K562 (cell line): ENCODE measurements around the gene TRAK1. TPM values are rescaled to one million over a fixed set of nuclear protein-coding genes. Genes with fewer than 3 reads are reported as not detected.

Source experiments
- ATAC-seq: fragments of 200-7000 bp; cut with Tn5 transposase; 3 replicates; pipeline ENCODE4 v1.9.1; 2020; ENCODE audit warnings: moderate library complexity
- BruUV-seq: library from RNA; stranded (reverse); fragments of 400-500 nt; replicated peaks from 2 replicates; lab custom pipeline; 2021; lab: Mats Ljungman, UMichigan
- CTCF ChIA-PET: fragments of 300-600 bp; formaldehyde crosslinking; extraction: SDS; loops from one replicate; lab custom pipeline; 2021; ENCODE audit warnings: low intra/inter-chr PET ratio; lab: Yijun Ruan, JAX
- POLR2A ChIA-PET: fragments of 300-600, 350-650 bp; sonication (Branson Sonifier 250); formaldehyde crosslinking; extraction: SDS; loops from one replicate; lab custom pipeline; 2021; ENCODE audit warnings: antibody characterized with exemption, inconsistent platforms; lab: Yijun Ruan, JAX
- DNase-seq, 4 experiments: peaks; one replicate each; pipeline versions ENCODE4 v3.0.0 to v3.0.0-alpha.2; 2011 to 2018; ENCODE audit warnings: low spot score in 3 of 4, mixed read lengths in 3 of 4; ENCODE audit errors: extremely low read depth in 1 of 4
- FAIRE-seq: peaks from 2 replicates; lab custom pipeline; 2011; peaks lifted over from hg19 to GRCh38; lab: Jason Lieb, UNC
- H2AFZ ChIP-seq: 2 replicates; pipeline ENCODE4 v1.6.0; 2011; ENCODE audit warnings: low read depth, low read length, control low read depth, inconsistent platforms
- H3K27ac ChIP-seq: fragments of 200-600 bp; 3 replicates; pipeline ENCODE4 v1.8.0; 2011; ENCODE audit warnings: low read depth, mild to moderate bottlenecking, control low read depth, inconsistent platforms, low read length, moderate library complexity, mixed read lengths; ENCODE audit errors: extremely low read depth
- H3K27me3 ChIP-seq, 2 experiments: fragments of 300-600 bp in 1 of 2; 2 replicates in 1 of 2; 3 replicates in 1 of 2; pipeline versions ENCODE4 v1.6.0 to v1.8.0; 2011; ENCODE audit warnings: inconsistent platforms in 2 of 2, low read length in 2 of 2, mild to moderate bottlenecking in 1 of 2, mixed read lengths in 1 of 2, moderate library complexity in 1 of 2; ENCODE audit not compliant: control insufficient read depth in 2 of 2, insufficient read depth in 2 of 2
- H3K36me3 ChIP-seq: fragments of 300-600 bp; 3 replicates; pipeline ENCODE4 v1.8.0; 2011; ENCODE audit warnings: mild to moderate bottlenecking, low read length, inconsistent platforms; ENCODE audit not compliant: control insufficient read depth, insufficient read depth
- H3K4me1 ChIP-seq, 2 experiments: fragments of 200-600 bp in 1 of 2; replicated peaks in 1 of 2; 2 replicates in 1 of 2; 3 replicates in 1 of 2; pipeline versions ENCODE4 v1.5.1 to v1.8.0; 2011; ENCODE audit warnings: inconsistent platforms in 2 of 2, low read length in 2 of 2, mild to moderate bottlenecking in 1 of 2, mixed read lengths in 1 of 2, moderate library complexity in 1 of 2; ENCODE audit not compliant: control insufficient read depth in 2 of 2, insufficient read depth in 2 of 2
- H3K4me2 ChIP-seq: 2 replicates; pipeline ENCODE4 v1.6.1; 2011; ENCODE audit warnings: low read length, control low read depth, inconsistent platforms, mixed read lengths; ENCODE audit not compliant: insufficient read depth
- H3K4me3 ChIP-seq: fragments of 200-600 bp; sonication (generic), shearing (Covaris generic); 2 replicates; pipeline ENCODE4 v1.5.1; 2016; ENCODE audit warnings: control low read depth, inconsistent platforms
- H3K79me2 ChIP-seq: fragments of 200-600 bp; 3 replicates; pipeline ENCODE4 v1.8.0; 2011; ENCODE audit warnings: low read length, inconsistent platforms; ENCODE audit not compliant: control insufficient read depth, insufficient read depth
- H3K9ac ChIP-seq, 2 experiments: 2 replicates each; pipeline versions ENCODE4 v1.6.0 to v1.6.1; 2011; ENCODE audit warnings: low read depth in 2 of 2, low read length in 2 of 2, control low read depth in 1 of 2, inconsistent platforms in 1 of 2, mild to moderate bottlenecking in 1 of 2, mixed read lengths in 1 of 2; ENCODE audit not compliant: insufficient read depth in 1 of 2
- H3K9me1 ChIP-seq: one replicate; pipeline ENCODE4 v1.6.0; 2011; ENCODE audit warnings: inconsistent platforms, mild to moderate bottlenecking, low read length, moderate library complexity; ENCODE audit not compliant: control insufficient read depth, insufficient read depth
- H3K9me3 ChIP-seq: replicated peaks from 2 replicates; pipeline ENCODE4 v1.5.1; 2011; ENCODE audit warnings: low read depth, low read length, inconsistent platforms; ENCODE audit not compliant: control insufficient read depth, insufficient read depth
- H4K20me1 ChIP-seq: replicated peaks from 2 replicates; pipeline ENCODE4 v1.6.1; 2011; ENCODE audit warnings: low read length, inconsistent platforms, mixed read lengths; ENCODE audit not compliant: control insufficient read depth, insufficient read depth
- CBX3 ChIP-seq, 2 experiments: IDR thresholded peaks; 1 replicate in 1 of 2; 2 replicates in 1 of 2; pipeline ENCODE4 v1.6.1; 2012; ENCODE audit warnings: inconsistent platforms in 2 of 2, low read length in 2 of 2, borderline replicate concordance in 1 of 2, control low read depth in 1 of 2
- E2F3 ChIP-seq: fragments of 250-450 bp; sonication (Bioruptor Pico); IDR thresholded peaks from 2 replicates; pipeline ENCODE4 v1.4.0; 2020; ENCODE audit warnings: mild to moderate bottlenecking
- ETV6 ChIP-seq, 3 experiments: fragments of 150-350 bp in 1 of 3; sonication (generic) in 1 of 3; formaldehyde crosslinking in 1 of 3; IDR thresholded peaks; 2 replicates each; pipeline versions ENCODE4 v1.6.1 to v1.8.0; 2014 to 2022; ENCODE audit warnings: borderline replicate concordance in 2 of 3, low read depth in 2 of 3, antibody characterized with exemption in 1 of 3, low read length in 1 of 3, mild to moderate bottlenecking in 1 of 3, missing genetic modification reagents in 1 of 3
- MCM7 ChIP-seq, 2 experiments: fragments of 450-650 bp; IDR thresholded peaks; 2 replicates each; pipeline ENCODE4 v1.6.1; 2016 to 2018
- NRF1 ChIP-seq, 2 experiments: fragments of 450-650 bp; IDR thresholded peaks in 1 of 2; conservative IDR thresholded peaks in 1 of 2; 2 replicates each; pipeline ENCODE4 v1.6.1; 2014; ENCODE audit warnings: mild to moderate bottlenecking in 2 of 2
- RBBP5 ChIP-seq: fragments of 200-600 bp; sonication (generic); IDR thresholded peaks from 2 replicates; pipeline ENCODE4 v1.6.1; 2012; ENCODE audit warnings: borderline replicate concordance, mild to moderate bottlenecking, low read length, control low read depth, inconsistent platforms; ENCODE audit not compliant: insufficient read depth, poor library complexity, severe bottlenecking
- SIN3A ChIP-seq, 2 experiments: fragments of 150-350 bp in 1 of 2; IDR thresholded peaks; 2 replicates each; pipeline ENCODE4 v1.6.1; 2011 to 2016; ENCODE audit warnings: borderline replicate concordance in 2 of 2, low read depth in 2 of 2, low read length in 2 of 2, mild to moderate bottlenecking in 2 of 2, moderate library complexity in 2 of 2; ENCODE audit not compliant: control insufficient read depth in 1 of 2
- ZBED1 ChIP-seq: IDR thresholded peaks from 2 replicates; pipeline ENCODE4 v1.6.1; 2014
- ZNF23 ChIP-seq: fragments of 250-450 bp; sonication (Bioruptor Pico); IDR thresholded peaks from 2 replicates; pipeline ENCODE4 v1.4.0; 2020; ENCODE audit warnings: mild to moderate bottlenecking
- WGBS: fragments of 100-300 bp; shearing (Covaris generic); methylation state at CpG from one replicate; pipeline ENCODE4 v1.1.6; 2016; ENCODE audit warnings: low coverage, mixed read lengths; ENCODE audit not compliant: insufficient coverage; ENCODE audit errors: missing lambda C conversion rate; 5-methylcytosine and 5-hydroxymethylcytosine counted together
- in situ Hi-C: fragments of 300-500 bp; cut with MboI; formaldehyde crosslinking; loops from 4 replicates; pipeline ENCODE4 v1.15.0; 2018; ENCODE audit warnings: inconsistent platforms, mixed read lengths
- intact Hi-C: fragments of 100-400 bp; cut with micrococcal nuclease; formaldehyde crosslinking; loops from 2 replicates; pipeline ENCODE4 v1.14.2; 2022
- polyA plus RNA-seq, 8 experiments: library from polyadenylated mRNA; depleted of rRNA in 4 of 8; stranded (reverse) in 5 of 8; unstranded in 3 of 8; fragments of >200 nt; fragmentation: Nextera tagmentation in 2 of 8; fragmentation: Illumina TruSeq in 1 of 8; extraction: Ambion mirVana in 2 of 8; extraction: Trizol in 1 of 8; gene quantifications; 2 replicates each; pipeline versions ENCODE4 v1.2.1 to v1.2.3, GENCODE V29; 2011 to 2014; ENCODE audit warnings: inconsistent platforms in 1 of 8, missing spikeins in 1 of 8
- total RNA-seq, 7 experiments: library from RNA; depleted of rRNA in 6 of 7; stranded (reverse); fragments of >200 nt in 6 of 7; fragmentation: Illumina TruSeq in 2 of 7; extraction: Trizol in 2 of 7; gene quantifications; 2 replicates each; pipeline versions ENCODE4 v1.2.1 to v1.2.3, GENCODE V29; 2011 to 2021; ENCODE audit warnings: low replicate concordance in 1 of 7
- TF ChIP-seq, protein P1 (sequence below): sonication (generic); formaldehyde crosslinking; IDR thresholded peaks from 2 replicates; pipeline ENCODE4 v1.8.1; 2023; ENCODE audit warnings: mild to moderate bottlenecking, missing genetic modification reagents
- TF ChIP-seq, protein P2 (sequence below): fragments of 250-450 bp; sonication (Bioruptor Pico); IDR thresholded peaks from 2 replicates; pipeline ENCODE4 v1.5.0; 2021
- TF ChIP-seq, protein P3 (sequence below): fragments of 450-650 bp; conservative IDR thresholded peaks from 2 replicates; pipeline ENCODE4 v1.6.1; 2016; ENCODE audit warnings: missing genetic modification characterization, low read depth, mild to moderate bottlenecking, missing compliant biosample characterization, moderate library complexity

The TRAK1 gene
- total and polyA plus RNA-seq, 9 of the 15 experiments (the other 6 are each of a cell fraction or from before 2014, with no cell fraction given), result 5.3 to 28.5 (median 17.5) TPM

- Histone ChIP-seq H3K4me1 (peaks cover 8 to 13% of the 10 kb centered on the region in 2 experiments; a peak in 3 of 5 replicates), H3K9me1 (no peaks in the 10 kb centered on the region), H3K4me2 (no peak overlapping the region), H3K9ac (no peak overlapping the region), H3K4me3 (no peak overlapping the region), H3K79me2 (no peaks in the 10 kb centered on the region), H3K9me3 (no peaks in the 10 kb centered on the region)
- BruUV-seq, result no TSS peak
- ATAC-seq (no peak), DNase-seq (no peak), FAIRE-seq (no peak)
- POLR2A ChIA-PET, result no interaction called here
- WGBS, result 40% methylated on average over 3 of the region's 3 CpGs
- TF ChIP-seq RBBP5, result no peak
- no peak for TF ChIP-seq E2F3 (CRISPR knock-in tag)
- TF ChIP-seq, protein P1, sequence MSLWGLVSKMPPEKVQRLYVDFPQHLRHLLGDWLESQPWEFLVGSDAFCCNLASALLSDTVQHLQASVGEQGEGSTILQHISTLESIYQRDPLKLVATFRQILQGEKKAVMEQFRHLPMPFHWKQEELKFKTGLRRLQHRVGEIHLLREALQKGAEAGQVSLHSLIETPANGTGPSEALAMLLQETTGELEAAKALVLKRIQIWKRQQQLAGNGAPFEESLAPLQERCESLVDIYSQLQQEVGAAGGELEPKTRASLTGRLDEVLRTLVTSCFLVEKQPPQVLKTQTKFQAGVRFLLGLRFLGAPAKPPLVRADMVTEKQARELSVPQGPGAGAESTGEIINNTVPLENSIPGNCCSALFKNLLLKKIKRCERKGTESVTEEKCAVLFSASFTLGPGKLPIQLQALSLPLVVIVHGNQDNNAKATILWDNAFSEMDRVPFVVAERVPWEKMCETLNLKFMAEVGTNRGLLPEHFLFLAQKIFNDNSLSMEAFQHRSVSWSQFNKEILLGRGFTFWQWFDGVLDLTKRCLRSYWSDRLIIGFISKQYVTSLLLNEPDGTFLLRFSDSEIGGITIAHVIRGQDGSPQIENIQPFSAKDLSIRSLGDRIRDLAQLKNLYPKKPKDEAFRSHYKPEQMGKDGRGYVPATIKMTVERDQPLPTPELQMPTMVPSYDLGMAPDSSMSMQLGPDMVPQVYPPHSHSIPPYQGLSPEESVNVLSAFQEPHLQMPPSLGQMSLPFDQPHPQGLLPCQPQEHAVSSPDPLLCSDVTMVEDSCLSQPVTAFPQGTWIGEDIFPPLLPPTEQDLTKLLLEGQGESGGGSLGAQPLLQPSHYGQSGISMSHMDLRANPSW (CRISPR knock-in tag), result no peak
- no peak for TF ChIP-seq ZBED1
- no peak for TF ChIP-seq SIN3A (IDR thresholded peaks at IDR 0.05; ENCODE audit: borderline replicate concordance in 2 of 2, control insufficient read depth in 1 of 2, low read depth in 2 of 2, low read length in 2 of 2)
- no peak for TF ChIP-seq CBX3 (IDR thresholded peaks at IDR 0.05; ENCODE audit: borderline replicate concordance in 1 of 2, low read length in 2 of 2)
- no peak for TF ChIP-seq ZNF23
- TF ChIP-seq NRF1 (conservative IDR thresholded peaks at IDR 0.05 in 1 of 2, IDR thresholded peaks at IDR 0.05 in 1 of 2), result no peak
- TF ChIP-seq, protein P2, sequence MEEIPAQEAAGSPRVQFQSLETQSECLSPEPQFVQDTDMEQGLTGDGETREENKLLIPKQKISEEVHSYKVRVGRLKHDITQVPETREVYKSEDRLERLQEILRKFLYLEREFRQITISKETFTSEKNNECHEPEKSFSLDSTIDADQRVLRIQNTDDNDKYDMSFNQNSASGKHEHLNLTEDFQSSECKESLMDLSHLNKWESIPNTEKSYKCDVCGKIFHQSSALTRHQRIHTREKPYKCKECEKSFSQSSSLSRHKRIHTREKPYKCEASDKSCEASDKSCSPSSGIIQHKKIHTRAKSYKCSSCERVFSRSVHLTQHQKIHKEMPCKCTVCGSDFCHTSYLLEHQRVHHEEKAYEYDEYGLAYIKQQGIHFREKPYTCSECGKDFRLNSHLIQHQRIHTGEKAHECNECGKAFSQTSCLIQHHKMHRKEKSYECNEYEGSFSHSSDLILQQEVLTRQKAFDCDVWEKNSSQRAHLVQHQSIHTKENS (CRISPR knock-in tag), result no peak
- TF ChIP-seq, protein P3, sequence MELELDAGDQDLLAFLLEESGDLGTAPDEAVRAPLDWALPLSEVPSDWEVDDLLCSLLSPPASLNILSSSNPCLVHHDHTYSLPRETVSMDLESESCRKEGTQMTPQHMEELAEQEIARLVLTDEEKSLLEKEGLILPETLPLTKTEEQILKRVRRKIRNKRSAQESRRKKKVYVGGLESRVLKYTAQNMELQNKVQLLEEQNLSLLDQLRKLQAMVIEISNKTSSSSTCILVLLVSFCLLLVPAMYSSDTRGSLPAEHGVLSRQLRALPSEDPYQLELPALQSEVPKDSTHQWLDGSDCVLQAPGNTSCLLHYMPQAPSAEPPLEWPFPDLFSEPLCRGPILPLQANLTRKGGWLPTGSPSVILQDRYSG (tag), result no peak
- TF ChIP-seq ETV6 (IDR thresholded peaks at IDR 0.05; ENCODE audit: borderline replicate concordance in 1 of 2, low read depth in 2 of 2, low read length in 1 of 2), result no peak
- TF ChIP-seq ETV6 (CRISPR knock-in tag; IDR thresholded peaks at IDR 0.05; ENCODE audit: borderline replicate concordance), result no peak
- no peak for TF ChIP-seq MCM7 (IDR thresholded peaks at IDR 0.05)
- TF ChIP-seq, all 486 proteins: peak for 0
- no peak overlapping the region for H2AFZ ChIP-seq
- CTCF ChIA-PET, result no interaction called here
- intact Hi-C loops (no loop called here), in situ Hi-C loops (no loop called here)
- H4K20me1 ChIP-seq, result peaks cover 15% of the 10 kb centered on the region
- no peaks in the 10 kb centered on the region for H3K36me3 ChIP-seq
- H3K27me3 ChIP-seq, result no peaks in the 10 kb centered on the region
- no peak overlapping the region for H3K27ac ChIP-seq
These were observed 75.1 kb downstream of the TRAK1 start for GRCh38 chr3:42166214-42166613.
